Ishikawa (cell line): ENCODE results near the gene PRMT7.

Experiments
- REST ChIP-seq: IDR thresholded peaks from 2 replicates; pipeline ENCODE4 v1.6.1; 2012; ENCODE audit warnings: low read depth, mild to moderate bottlenecking
- YY1 ChIP-seq: IDR thresholded peaks from 2 replicates; pipeline ENCODE4 v1.6.1; 2012; ENCODE audit warnings: low read depth

GRCh38 chr16:68286153-68287074 lies 24.4 kb upstream of the PRMT7 start:
- TF ChIP-seq REST (no peak), YY1 (no peak)
